Measurements from ENCODE around the gene RPS8. TPM values are rescaled to one million over a fixed set of nuclear protein-coding genes. Genes with fewer than 3 reads are reported as not detected.
A peak's percentile ranks its signal among the peaks of the same experiment; 100 is the strongest.

RPS8 gene
- total RNA-seq, 2 donors from 2014 or later = 1,019 to 1,075 TPM

GRCh38 chr1:44777969-44778635 is 2.8 kb downstream of the RPS8 start:
- H3K36me3 ChIP-seq = peaks cover 23% of the 10 kb centered on the region
- ATAC-seq (ENCODE audit: insufficient number of reproducible peaks, low FRiP score, low read depth) (no peak), DNase-seq (ENCODE audit: low spot score) (no peak)
- peaks cover 9 to 30% of the 10 kb centered on the region in 2 donors for H3K4me1 ChIP-seq (ENCODE audit: control insufficient read depth in 1 of 2, low read depth in 2 of 2)
- no peak overlapping the region for H3K4me3 ChIP-seq
- no peak overlapping the region for H3K27ac ChIP-seq
- H3K27me3 ChIP-seq (replicated peaks; ENCODE audit: insufficient read depth) = no peaks in the 10 kb centered on the region
- H3K9me3 ChIP-seq = no peaks in the 10 kb centered on the region
- no peak for TF ChIP-seq CTCF (IDR thresholded peaks at IDR 0.05)

GRCh38 chr1:44778705-44779576 is 3.6 kb downstream of the RPS8 start:
- peaks cover 14 to 33% of the 10 kb centered on the region in 2 donors for H3K4me1 ChIP-seq (ENCODE audit: control insufficient read depth in 1 of 2, low read depth in 2 of 2)
- H3K4me3 ChIP-seq = no peak overlapping the region
- no peaks in the 10 kb centered on the region for H3K9me3 ChIP-seq
- ATAC-seq (ENCODE audit: insufficient number of reproducible peaks, low FRiP score, low read depth) = no peak
- TF ChIP-seq CTCF (IDR thresholded peaks at IDR 0.05) = no peak
- no peaks in the 10 kb centered on the region for H3K27me3 ChIP-seq (replicated peaks; ENCODE audit: insufficient read depth)
- H3K27ac ChIP-seq = no peak overlapping the region
- no peak for DNase-seq (ENCODE audit: low spot score)
- peaks cover 23% of the 10 kb centered on the region for H3K36me3 ChIP-seq

- Histone ChIP-seq H3K27me3 (replicated peaks; ENCODE audit: insufficient read depth) (no peaks in the 10 kb centered on the region), H3K27ac (no peak overlapping the region), H3K36me3 (peaks cover 23% of the 10 kb centered on the region), H3K9me3 (no peaks in the 10 kb centered on the region), H3K4me1 (ENCODE audit: control insufficient read depth in 1 of 2, low read depth in 2 of 2) (peaks cover 13 to 40% of the 10 kb centered on the region in 2 donors), H3K4me3 (no peak overlapping the region)
- no peak for TF ChIP-seq CTCF (IDR thresholded peaks at IDR 0.05)
- DNase-seq (ENCODE audit: low spot score) (no peak), ATAC-seq (ENCODE audit: insufficient number of reproducible peaks, low FRiP score, low read depth) (no peak)
Measured at GRCh38 chr1:44780583-44781121, 5.3 kb downstream of the RPS8 start.

- Histone ChIP-seq H3K27ac (peak overlapping the region; percentile 34 to 44), H3K36me3 (peaks cover 11% of the 10 kb centered on the region), H3K9me3 (no peaks in the 10 kb centered on the region), H3K4me1 (ENCODE audit: control insufficient read depth in 1 of 2, low read depth in 2 of 2) (peaks cover 12 to 30% of the 10 kb centered on the region in 2 donors), H3K4me3 (peak overlapping the region; percentile 74), H3K27me3 (replicated peaks; ENCODE audit: insufficient read depth) (no peaks in the 10 kb centered on the region)
- ATAC-seq (ENCODE audit: insufficient number of reproducible peaks, low FRiP score, low read depth) = no peak
- no peak for DNase-seq (ENCODE audit: low spot score)
- TF ChIP-seq CTCF (IDR thresholded peaks at IDR 0.05) = no peak
Measured at GRCh38 chr1:44783697-44784093, 8.4 kb downstream of the RPS8 start.
